Right lobe of liver (tissue), 6 donors: Measurements from ENCODE around the gene CD302. TPM values are rescaled to one million over a fixed set of nuclear protein-coding genes. Genes with fewer than 3 reads are reported as not detected.
"Not testable (repeated sequence)": the region's sequence is repeated elsewhere in the genome, so short reads cannot be mapped to it uniquely, and the experiment has no call there.

Source experiments
- ATAC-seq, 4 donors: fragments of 200-7000 bp; cut with Tn5 transposase; one replicate each; pipeline ENCODE4 v1.9.1; 2020; ENCODE audit warnings: mild to moderate bottlenecking in 4 of 4, moderate library complexity in 4 of 4
- DNase-seq, 3 donors: peaks; one replicate each; pipeline ENCODE4 v3.0.0-alpha.2; 2020
- H3K27ac ChIP-seq, 3 donors: fragments of 200-600 bp; one replicate each; pipeline ENCODE4 v1.8.0; 2022
- H3K27me3 ChIP-seq, 2 donors: fragments of 200-600 bp; one replicate each; pipeline ENCODE4 v1.8.0; 2022
- H3K36me3 ChIP-seq, 4 donors: fragments of 200-600 bp; sonication (generic) in 1 of 4; one replicate each; pipeline versions ENCODE4 v1.5.1 to v1.8.0; 2017 to 2022; ENCODE audit warnings: control low read depth in 1 of 4
- H3K4me1 ChIP-seq, 4 donors: fragments of 200-600 bp; sonication (generic) in 1 of 4; one replicate each; pipeline versions ENCODE4 v1.5.1 to v1.8.0; 2017 to 2022; ENCODE audit warnings: control low read depth in 1 of 4
- H3K4me3 ChIP-seq, 3 donors: fragments of 200-600 bp; one replicate each; pipeline ENCODE4 v1.8.0; 2022
- H3K9me3 ChIP-seq, 4 donors: fragments of 200-600 bp; sonication (generic) in 1 of 4; one replicate each; pipeline versions ENCODE4 v1.5.1 to v1.8.0; 2017 to 2022; ENCODE audit warnings: control low read depth in 1 of 4
- POLR2A ChIP-seq: fragments of 450-650 bp; IDR thresholded peaks from one replicate; pipeline ENCODE4 v1.6.1; 2017; ENCODE audit warnings: antibody characterized with exemption, mild to moderate bottlenecking
- WGBS: methylation state at CpG from one replicate; pipeline ENCODE4 v1.1.6; 2018; ENCODE audit warnings: low coverage, low lambda C conversion rate; ENCODE audit not compliant: insufficient coverage; ENCODE audit errors: missing lambda C conversion rate; 5-methylcytosine and 5-hydroxymethylcytosine counted together
- intact Hi-C, 2 donors: fragments of 100-400 bp; cut with DNase I; formaldehyde crosslinking; loops; one replicate each; pipeline versions ENCODE4 v1.11.2 to v1.14.1; 2022
- total RNA-seq, 6 experiments: library from RNA; depleted of rRNA in 2 of 6; stranded (reverse); fragments of >200 nt in 2 of 6; fragmentation: NEBNext Ultra II Directional in 3 of 6; extraction: Animal tissue kit (Norgen Biotek cat#: 25700) in 3 of 6; gene quantifications; one replicate each; pipeline versions ENCODE4 v1.1.0 to v1.2.4, GENCODE V29; 2016 to 2023
- TF ChIP-seq, protein P1 (sequence below), 4 donors: fragments of 200-600 bp in 3 of 4; fragments of 450-650 bp in 1 of 4; IDR thresholded peaks; one replicate each; pipeline versions ENCODE4 v1.5.1 to v1.8.0; 2016 to 2022; ENCODE audit warnings: antibody characterized with exemption in 4 of 4, mild to moderate bottlenecking in 2 of 4
- donor health status: DM: no; HTN: yes; CAD: no.
- donor health status: DM: no; HTN: no; CAD: no.
- donor health status: DM: no; HTN: no; CAD: no.
- donor health status: DM: no; HTN: yes; CAD: no.
- donor health status: DM: no; HTN: yes; CAD: no.

The CD302 gene
- total RNA-seq, 6 experiments from 2014 or later = 114 to 163 (median 130) TPM

DNA sequence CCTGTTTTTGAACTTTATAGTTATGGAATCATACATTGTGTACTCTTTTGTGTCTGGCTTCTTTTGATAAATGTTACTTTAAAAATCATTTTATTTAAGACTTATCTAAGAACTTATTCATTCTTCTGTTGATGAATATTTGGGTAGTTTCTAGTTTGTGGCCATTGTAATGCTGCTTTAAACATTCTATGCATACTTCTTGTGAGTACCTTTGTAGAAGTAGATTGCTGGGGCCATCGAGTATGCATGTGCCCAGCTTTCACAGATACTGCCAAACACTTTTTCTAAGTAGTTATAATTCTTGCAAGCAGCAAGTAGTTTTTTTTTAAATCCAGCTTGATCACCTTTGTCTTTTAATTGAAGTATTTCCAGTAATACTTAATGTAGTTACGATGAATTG lies 11.1 kb downstream of the CD302 start:
- ATAC-seq (no peak), DNase-seq (no peak)
- no peaks in the 10 kb centered on the region for H3K9me3 ChIP-seq
- WGBS = 84% methylated on average over 2 of the region's 2 CpGs
- no peak overlapping the region for H3K27ac ChIP-seq
- H3K27me3 ChIP-seq = no peaks in the 10 kb centered on the region
- no peaks in the 10 kb centered on the region for H3K36me3 ChIP-seq
- no peak overlapping the region for H3K4me3 ChIP-seq
- no peak for TF ChIP-seq POLR2A
- TF ChIP-seq, protein P1, sequence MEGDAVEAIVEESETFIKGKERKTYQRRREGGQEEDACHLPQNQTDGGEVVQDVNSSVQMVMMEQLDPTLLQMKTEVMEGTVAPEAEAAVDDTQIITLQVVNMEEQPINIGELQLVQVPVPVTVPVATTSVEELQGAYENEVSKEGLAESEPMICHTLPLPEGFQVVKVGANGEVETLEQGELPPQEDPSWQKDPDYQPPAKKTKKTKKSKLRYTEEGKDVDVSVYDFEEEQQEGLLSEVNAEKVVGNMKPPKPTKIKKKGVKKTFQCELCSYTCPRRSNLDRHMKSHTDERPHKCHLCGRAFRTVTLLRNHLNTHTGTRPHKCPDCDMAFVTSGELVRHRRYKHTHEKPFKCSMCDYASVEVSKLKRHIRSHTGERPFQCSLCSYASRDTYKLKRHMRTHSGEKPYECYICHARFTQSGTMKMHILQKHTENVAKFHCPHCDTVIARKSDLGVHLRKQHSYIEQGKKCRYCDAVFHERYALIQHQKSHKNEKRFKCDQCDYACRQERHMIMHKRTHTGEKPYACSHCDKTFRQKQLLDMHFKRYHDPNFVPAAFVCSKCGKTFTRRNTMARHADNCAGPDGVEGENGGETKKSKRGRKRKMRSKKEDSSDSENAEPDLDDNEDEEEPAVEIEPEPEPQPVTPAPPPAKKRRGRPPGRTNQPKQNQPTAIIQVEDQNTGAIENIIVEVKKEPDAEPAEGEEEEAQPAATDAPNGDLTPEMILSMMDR (IDR thresholded peaks at IDR 0.05) = no peak
- intact Hi-C loops = no loop called here
- peaks cover 0 to 69% (median 24%) of the 10 kb centered on the region in 4 donors for H3K4me1 ChIP-seq

DNA sequence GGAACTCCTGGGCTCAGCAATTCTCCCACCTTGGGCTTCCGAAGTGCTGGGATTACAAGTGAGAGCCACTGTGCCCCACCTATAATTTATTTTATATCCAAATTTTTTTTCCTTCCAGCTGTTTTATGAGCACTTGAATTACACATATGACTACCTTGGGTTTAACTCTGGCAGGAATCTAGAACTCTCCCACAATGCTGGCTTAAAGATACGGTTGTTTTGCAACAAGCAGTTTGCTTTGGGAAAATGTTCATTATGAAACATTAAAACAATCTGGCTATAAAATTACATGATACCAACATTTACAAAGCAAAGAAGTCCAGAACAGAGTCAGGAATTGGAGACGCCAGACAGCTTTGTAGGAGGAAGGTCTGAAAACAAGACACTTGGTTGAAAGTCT lies 12.8 kb downstream of the CD302 start:
- H3K9me3 ChIP-seq = no peaks in the 10 kb centered on the region
- WGBS = 52% methylated on average over 2 of the region's 3 CpGs
- H3K4me1 ChIP-seq = peaks cover 0 to 52% (median 20%) of the 10 kb centered on the region in 4 donors
- peak overlapping the region in 1 of 3 donors; percentile 17 for H3K27ac ChIP-seq
- H3K4me3 ChIP-seq = no peak overlapping the region
- DNase-seq (no peak), ATAC-seq (peak in 2 of 4 donors; percentile 32 to 35)
- intact Hi-C loops = no loop called here
- no peak for TF ChIP-seq POLR2A
- TF ChIP-seq, protein P1 (IDR thresholded peaks at IDR 0.05) = no peak
- H3K36me3 ChIP-seq = peaks cover 0 to 10% (median 3%) of the 10 kb centered on the region in 4 donors
- no peaks in the 10 kb centered on the region for H3K27me3 ChIP-seq

DNA sequence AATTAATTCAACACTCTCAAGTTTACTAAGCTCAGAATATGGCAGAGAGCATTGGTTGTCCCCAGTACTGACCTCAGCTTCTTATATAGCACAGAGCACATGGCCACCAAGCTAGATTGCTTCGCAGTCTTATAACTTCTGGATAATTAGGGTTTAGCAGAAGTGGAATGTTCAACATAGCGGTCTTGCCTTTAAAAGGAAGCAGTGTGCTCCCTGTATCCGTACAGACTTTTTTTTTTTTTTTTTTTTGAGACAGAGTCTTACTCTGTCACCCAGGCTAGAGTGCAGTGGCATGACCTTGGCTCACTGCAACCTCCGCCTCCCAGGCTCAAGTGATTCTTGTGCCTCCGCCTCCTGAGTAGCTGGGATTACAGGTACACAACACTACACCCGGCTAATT lies 13.3 kb downstream of the CD302 start:
- H3K27me3 ChIP-seq, intact Hi-C loops, H3K4me3 ChIP-seq, H3K9me3 ChIP-seq, DNase-seq: not testable (repeated sequence)
- peaks cover 0 to 49% (median 17%) of the 10 kb centered on the region in 4 donors for H3K4me1 ChIP-seq
- peak; percentile 42 to 59 (median 48) for ATAC-seq
- WGBS = 77% methylated on average over 6 of the region's 6 CpGs
- peaks cover 0 to 14% (median 6%) of the 10 kb centered on the region in 4 donors for H3K36me3 ChIP-seq
- peak overlapping the region in 1 of 3 donors; percentile 17 for H3K27ac ChIP-seq

DNA sequence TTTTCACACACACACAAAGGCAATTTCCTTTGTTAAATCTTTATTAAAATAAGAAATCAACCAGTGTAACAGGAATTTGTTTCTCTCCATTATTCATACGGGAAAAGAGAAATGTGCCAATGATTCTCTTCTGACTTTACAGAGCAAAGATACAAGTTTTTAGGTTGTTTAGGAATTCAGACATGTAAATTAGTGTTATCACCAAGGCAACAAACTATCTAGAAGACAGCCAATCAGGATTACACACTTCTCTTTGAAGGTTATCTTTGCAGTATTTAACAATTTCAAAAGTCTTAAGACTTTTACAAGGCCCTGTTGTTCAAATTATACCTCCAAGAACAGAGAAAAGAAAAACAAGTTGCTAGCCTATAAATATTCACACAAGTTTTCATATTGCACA lies 14.5 kb downstream of the CD302 start:
- no peak overlapping the region for H3K4me3 ChIP-seq
- no peak for ATAC-seq
- intact Hi-C loops = no loop called here
- no peak overlapping the region for H3K27ac ChIP-seq
- TF ChIP-seq, protein P1 (IDR thresholded peaks at IDR 0.05) = no peak
- TF ChIP-seq POLR2A = no peak
- H3K4me1 ChIP-seq = peaks cover 0 to 42% (median 16%) of the 10 kb centered on the region in 4 donors
- H3K27me3 ChIP-seq = no peaks in the 10 kb centered on the region
- no peak for DNase-seq
- H3K9me3 ChIP-seq = no peaks in the 10 kb centered on the region
- 60% methylated on average over 1 of the region's 1 CpG for WGBS
- H3K36me3 ChIP-seq = peaks cover 0 to 18% (median 7%) of the 10 kb centered on the region in 4 donors

DNA sequence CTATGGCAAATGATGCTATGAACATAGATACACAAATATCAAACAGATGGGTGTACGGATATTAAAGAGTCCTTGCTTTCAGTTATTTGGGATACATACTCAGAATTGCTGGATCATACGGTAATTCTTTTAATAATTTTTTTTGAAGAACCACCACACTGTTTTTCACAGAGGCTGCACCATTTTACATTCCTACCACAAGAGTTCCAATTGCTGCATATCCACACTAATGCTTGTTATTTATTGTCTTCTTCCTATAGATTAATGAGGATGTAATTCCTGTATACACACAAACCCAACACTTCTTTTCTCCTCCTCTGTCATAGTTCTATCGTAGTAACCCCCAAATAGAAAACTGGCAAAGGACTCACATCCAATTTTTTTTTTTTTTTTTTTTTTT lies 21.7 kb downstream of the CD302 start:
- peaks cover 0 to 44% (median 12%) of the 10 kb centered on the region in 4 donors for H3K36me3 ChIP-seq
- no peak overlapping the region for H3K27ac ChIP-seq
- 89% methylated on average over 3 of the region's 3 CpGs for WGBS
- no peaks in the 10 kb centered on the region for H3K9me3 ChIP-seq
- no peaks in the 10 kb centered on the region for H3K27me3 ChIP-seq
- DNase-seq = no peak
- intact Hi-C loops = no loop called here
- no peak overlapping the region for H3K4me3 ChIP-seq
- H3K4me1 ChIP-seq = no peaks in the 10 kb centered on the region
- ATAC-seq = no peak
- TF ChIP-seq POLR2A = no peak
- TF ChIP-seq, protein P1 (IDR thresholded peaks at IDR 0.05) = no peak
